K562 (cell line): Measurements from ENCODE around the gene ERGIC1. TPM values are rescaled to one million over a fixed set of nuclear protein-coding genes. Genes with fewer than 3 reads are reported as not detected.
A peak's percentile ranks its signal among the peaks of the same experiment; 100 is the strongest.

ENCODE experiments used
- ATAC-seq: fragments of 200-7000 bp; cut with Tn5 transposase; 3 replicates; pipeline ENCODE4 v1.9.1; 2020; ENCODE audit warnings: moderate library complexity
- BruUV-seq: library from RNA; stranded (reverse); fragments of 400-500 nt; replicated peaks from 2 replicates; lab custom pipeline; 2021; lab: Mats Ljungman, UMichigan
- CTCF ChIA-PET: fragments of 300-600 bp; formaldehyde crosslinking; extraction: SDS; loops from one replicate; lab custom pipeline; 2021; ENCODE audit warnings: low intra/inter-chr PET ratio; lab: Yijun Ruan, JAX
- POLR2A ChIA-PET: fragments of 300-600, 350-650 bp; sonication (Branson Sonifier 250); formaldehyde crosslinking; extraction: SDS; loops from one replicate; lab custom pipeline; 2021; ENCODE audit warnings: antibody characterized with exemption, inconsistent platforms; lab: Yijun Ruan, JAX
- DNase-seq, 4 experiments: peaks; one replicate each; pipeline versions ENCODE4 v3.0.0 to v3.0.0-alpha.2; 2011 to 2018; ENCODE audit warnings: low spot score in 3 of 4, mixed read lengths in 3 of 4; ENCODE audit errors: extremely low read depth in 1 of 4
- FAIRE-seq: peaks from 2 replicates; lab custom pipeline; 2011; peaks lifted over from hg19 to GRCh38; lab: Jason Lieb, UNC
- H2AFZ ChIP-seq: 2 replicates; pipeline ENCODE4 v1.6.0; 2011; ENCODE audit warnings: low read depth, low read length, control low read depth, inconsistent platforms
- H3K27ac ChIP-seq: fragments of 200-600 bp; 3 replicates; pipeline ENCODE4 v1.8.0; 2011; ENCODE audit warnings: low read depth, mild to moderate bottlenecking, control low read depth, inconsistent platforms, low read length, moderate library complexity, mixed read lengths; ENCODE audit errors: extremely low read depth
- H3K27me3 ChIP-seq, 2 experiments: fragments of 300-600 bp in 1 of 2; 2 replicates in 1 of 2; 3 replicates in 1 of 2; pipeline versions ENCODE4 v1.6.0 to v1.8.0; 2011; ENCODE audit warnings: inconsistent platforms in 2 of 2, low read length in 2 of 2, mild to moderate bottlenecking in 1 of 2, mixed read lengths in 1 of 2, moderate library complexity in 1 of 2; ENCODE audit not compliant: control insufficient read depth in 2 of 2, insufficient read depth in 2 of 2
- H3K36me3 ChIP-seq: fragments of 300-600 bp; 3 replicates; pipeline ENCODE4 v1.8.0; 2011; ENCODE audit warnings: mild to moderate bottlenecking, low read length, inconsistent platforms; ENCODE audit not compliant: control insufficient read depth, insufficient read depth
- H3K4me1 ChIP-seq, 2 experiments: fragments of 200-600 bp in 1 of 2; replicated peaks in 1 of 2; 2 replicates in 1 of 2; 3 replicates in 1 of 2; pipeline versions ENCODE4 v1.5.1 to v1.8.0; 2011; ENCODE audit warnings: inconsistent platforms in 2 of 2, low read length in 2 of 2, mild to moderate bottlenecking in 1 of 2, mixed read lengths in 1 of 2, moderate library complexity in 1 of 2; ENCODE audit not compliant: control insufficient read depth in 2 of 2, insufficient read depth in 2 of 2
- H3K4me2 ChIP-seq: 2 replicates; pipeline ENCODE4 v1.6.1; 2011; ENCODE audit warnings: low read length, control low read depth, inconsistent platforms, mixed read lengths; ENCODE audit not compliant: insufficient read depth
- H3K4me3 ChIP-seq: fragments of 200-600 bp; sonication (generic), shearing (Covaris generic); 2 replicates; pipeline ENCODE4 v1.5.1; 2016; ENCODE audit warnings: control low read depth, inconsistent platforms
- H3K79me2 ChIP-seq: fragments of 200-600 bp; 3 replicates; pipeline ENCODE4 v1.8.0; 2011; ENCODE audit warnings: low read length, inconsistent platforms; ENCODE audit not compliant: control insufficient read depth, insufficient read depth
- H3K9ac ChIP-seq, 2 experiments: 2 replicates each; pipeline versions ENCODE4 v1.6.0 to v1.6.1; 2011; ENCODE audit warnings: low read depth in 2 of 2, low read length in 2 of 2, control low read depth in 1 of 2, inconsistent platforms in 1 of 2, mild to moderate bottlenecking in 1 of 2, mixed read lengths in 1 of 2; ENCODE audit not compliant: insufficient read depth in 1 of 2
- H3K9me1 ChIP-seq: one replicate; pipeline ENCODE4 v1.6.0; 2011; ENCODE audit warnings: inconsistent platforms, mild to moderate bottlenecking, low read length, moderate library complexity; ENCODE audit not compliant: control insufficient read depth, insufficient read depth
- H3K9me3 ChIP-seq: replicated peaks from 2 replicates; pipeline ENCODE4 v1.5.1; 2011; ENCODE audit warnings: low read depth, low read length, inconsistent platforms; ENCODE audit not compliant: control insufficient read depth, insufficient read depth
- H4K20me1 ChIP-seq: replicated peaks from 2 replicates; pipeline ENCODE4 v1.6.1; 2011; ENCODE audit warnings: low read length, inconsistent platforms, mixed read lengths; ENCODE audit not compliant: control insufficient read depth, insufficient read depth
- DACH1 ChIP-seq: fragments of 450-650 bp; IDR thresholded peaks from 2 replicates; pipeline ENCODE4 v1.6.1; 2018; ENCODE audit not compliant: partially characterized antibody
- GTF2A2 ChIP-seq: IDR thresholded peaks from 2 replicates; pipeline ENCODE4 v1.6.1; 2016; ENCODE audit warnings: mild to moderate bottlenecking, missing genetic modification characterization, missing compliant biosample characterization
- HDAC1 ChIP-seq, 2 experiments: fragments of 450-650 bp; IDR thresholded peaks; 2 replicates each; pipeline ENCODE4 v1.6.1; 2016 to 2017; ENCODE audit warnings: inconsistent platforms in 1 of 2, mild to moderate bottlenecking in 1 of 2, moderate library complexity in 1 of 2
- KHSRP ChIP-seq: fragments of 450-650 bp; IDR thresholded peaks from 2 replicates; pipeline ENCODE4 v1.6.1; 2017
- MECOM ChIP-seq: fragments of 250-450 bp; sonication (Bioruptor Pico); IDR thresholded peaks from 2 replicates; pipeline ENCODE4 v1.8.0; 2022; ENCODE audit warnings: inconsistent platforms
- ZNF239 ChIP-seq: fragments of 250-450 bp; sonication (Bioruptor Pico); IDR thresholded peaks from 2 replicates; pipeline ENCODE4 v1.4.0; 2020; ENCODE audit warnings: mild to moderate bottlenecking
- ZNF41 ChIP-seq: fragments of 250-450 bp; sonication (Bioruptor Pico); conservative IDR thresholded peaks from 2 replicates; pipeline ENCODE4 v1.4.0; 2020; ENCODE audit warnings: mild to moderate bottlenecking
- WGBS: fragments of 100-300 bp; shearing (Covaris generic); methylation state at CpG from one replicate; pipeline ENCODE4 v1.1.6; 2016; ENCODE audit warnings: low coverage, mixed read lengths; ENCODE audit not compliant: insufficient coverage; ENCODE audit errors: missing lambda C conversion rate; 5-methylcytosine and 5-hydroxymethylcytosine counted together
- in situ Hi-C: fragments of 300-500 bp; cut with MboI; formaldehyde crosslinking; loops from 4 replicates; pipeline ENCODE4 v1.15.0; 2018; ENCODE audit warnings: inconsistent platforms, mixed read lengths
- intact Hi-C: fragments of 100-400 bp; cut with micrococcal nuclease; formaldehyde crosslinking; loops from 2 replicates; pipeline ENCODE4 v1.14.2; 2022
- polyA plus RNA-seq, 8 experiments: library from polyadenylated mRNA; depleted of rRNA in 4 of 8; stranded (reverse) in 5 of 8; unstranded in 3 of 8; fragments of >200 nt; fragmentation: Nextera tagmentation in 2 of 8; fragmentation: Illumina TruSeq in 1 of 8; extraction: Ambion mirVana in 2 of 8; extraction: Trizol in 1 of 8; gene quantifications; 2 replicates each; pipeline versions ENCODE4 v1.2.1 to v1.2.3, GENCODE V29; 2011 to 2014; ENCODE audit warnings: inconsistent platforms in 1 of 8, missing spikeins in 1 of 8
- total RNA-seq, 7 experiments: library from RNA; depleted of rRNA in 6 of 7; stranded (reverse); fragments of >200 nt in 6 of 7; fragmentation: Illumina TruSeq in 2 of 7; extraction: Trizol in 2 of 7; gene quantifications; 2 replicates each; pipeline versions ENCODE4 v1.2.1 to v1.2.3, GENCODE V29; 2011 to 2021; ENCODE audit warnings: low replicate concordance in 1 of 7
- TF ChIP-seq, protein P1 (sequence below): fragments of 250-450 bp; sonication (Bioruptor Pico); IDR thresholded peaks from 2 replicates; pipeline ENCODE4 v1.4.0; 2020
- TF ChIP-seq, protein P2 (sequence below): IDR thresholded peaks from 3 replicates; pipeline ENCODE4 v1.6.1; 2011; ENCODE audit warnings: borderline replicate concordance, mild to moderate bottlenecking; ENCODE audit not compliant: insufficient read length, insufficient read depth
- TF ChIP-seq, protein P3 (sequence below): sonication (generic); formaldehyde crosslinking; IDR thresholded peaks from 2 replicates; pipeline ENCODE4 v1.8.1; 2023; ENCODE audit warnings: mild to moderate bottlenecking, missing genetic modification reagents, moderate library complexity

The ERGIC1 gene
- total and polyA plus RNA-seq, 9 of the 15 experiments (the other 6 are each of a cell fraction or from before 2014, with no cell fraction given) = 5.5 to 68.4 (median 36.4) TPM

DNA sequence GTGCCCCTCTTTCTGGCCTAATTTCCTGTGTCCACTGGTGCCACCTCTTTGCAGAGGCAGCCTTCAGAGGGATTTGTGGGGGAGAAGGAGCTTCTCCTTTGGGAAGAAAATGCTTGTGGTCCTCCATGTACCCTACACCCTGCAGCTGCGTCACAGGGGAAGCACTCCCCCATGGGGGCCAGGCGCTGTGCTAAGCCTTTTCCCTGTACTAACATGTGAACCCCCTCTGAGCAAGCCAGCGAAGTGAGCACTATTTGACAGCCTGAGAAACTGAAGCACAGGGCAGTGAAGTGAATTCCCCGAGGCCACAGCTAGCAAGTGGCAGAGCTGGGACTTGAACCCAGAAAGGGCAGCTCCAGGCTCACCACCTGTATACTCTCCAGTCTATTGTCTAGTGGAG lies 32.3 kb downstream of the ERGIC1 start:
- TF ChIP-seq KHSRP (no peak), GTF2A2 (tag) (no peak), DACH1 (no peak), ZNF41 (CRISPR knock-in tag) (no peak), ZNF239 (no peak), HDAC1 (IDR thresholded peaks at IDR 0.05) (no peak), MECOM (no peak)
- TF ChIP-seq, protein P1, sequence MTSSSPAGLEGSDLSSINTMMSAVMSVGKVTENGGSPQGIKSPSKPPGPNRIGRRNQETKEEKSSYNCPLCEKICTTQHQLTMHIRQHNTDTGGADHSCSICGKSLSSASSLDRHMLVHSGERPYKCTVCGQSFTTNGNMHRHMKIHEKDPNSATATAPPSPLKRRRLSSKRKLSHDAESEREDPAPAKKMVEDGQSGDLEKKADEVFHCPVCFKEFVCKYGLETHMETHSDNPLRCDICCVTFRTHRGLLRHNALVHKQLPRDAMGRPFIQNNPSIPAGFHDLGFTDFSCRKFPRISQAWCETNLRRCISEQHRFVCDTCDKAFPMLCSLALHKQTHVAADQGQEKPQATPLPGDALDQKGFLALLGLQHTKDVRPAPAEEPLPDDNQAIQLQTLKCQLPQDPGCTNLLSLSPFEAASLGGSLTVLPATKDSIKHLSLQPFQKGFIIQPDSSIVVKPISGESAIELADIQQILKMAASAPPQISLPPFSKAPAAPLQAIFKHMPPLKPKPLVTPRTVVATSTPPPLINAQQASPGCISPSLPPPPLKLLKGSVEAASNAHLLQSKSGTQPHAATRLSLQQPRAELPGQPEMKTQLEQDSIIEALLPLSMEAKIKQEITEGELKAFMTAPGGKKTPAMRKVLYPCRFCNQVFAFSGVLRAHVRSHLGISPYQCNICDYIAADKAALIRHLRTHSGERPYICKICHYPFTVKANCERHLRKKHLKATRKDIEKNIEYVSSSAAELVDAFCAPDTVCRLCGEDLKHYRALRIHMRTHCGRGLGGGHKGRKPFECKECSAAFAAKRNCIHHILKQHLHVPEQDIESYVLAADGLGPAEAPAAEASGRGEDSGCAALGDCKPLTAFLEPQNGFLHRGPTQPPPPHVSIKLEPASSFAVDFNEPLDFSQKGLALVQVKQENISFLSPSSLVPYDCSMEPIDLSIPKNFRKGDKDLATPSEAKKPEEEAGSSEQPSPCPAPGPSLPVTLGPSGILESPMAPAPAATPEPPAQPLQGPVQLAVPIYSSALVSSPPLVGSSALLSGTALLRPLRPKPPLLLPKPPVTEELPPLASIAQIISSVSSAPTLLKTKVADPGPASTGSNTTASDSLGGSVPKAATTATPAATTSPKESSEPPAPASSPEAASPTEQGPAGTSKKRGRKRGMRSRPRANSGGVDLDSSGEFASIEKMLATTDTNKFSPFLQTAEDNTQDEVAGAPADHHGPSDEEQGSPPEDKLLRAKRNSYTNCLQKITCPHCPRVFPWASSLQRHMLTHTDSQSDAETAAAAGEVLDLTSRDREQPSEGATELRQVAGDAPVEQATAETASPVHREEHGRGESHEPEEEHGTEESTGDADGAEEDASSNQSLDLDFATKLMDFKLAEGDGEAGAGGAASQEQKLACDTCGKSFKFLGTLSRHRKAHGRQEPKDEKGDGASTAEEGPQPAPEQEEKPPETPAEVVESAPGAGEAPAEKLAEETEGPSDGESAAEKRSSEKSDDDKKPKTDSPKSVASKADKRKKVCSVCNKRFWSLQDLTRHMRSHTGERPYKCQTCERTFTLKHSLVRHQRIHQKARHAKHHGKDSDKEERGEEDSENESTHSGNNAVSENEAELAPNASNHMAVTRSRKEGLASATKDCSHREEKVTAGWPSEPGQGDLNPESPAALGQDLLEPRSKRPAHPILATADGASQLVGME = no peak
- TF ChIP-seq, protein P2, sequence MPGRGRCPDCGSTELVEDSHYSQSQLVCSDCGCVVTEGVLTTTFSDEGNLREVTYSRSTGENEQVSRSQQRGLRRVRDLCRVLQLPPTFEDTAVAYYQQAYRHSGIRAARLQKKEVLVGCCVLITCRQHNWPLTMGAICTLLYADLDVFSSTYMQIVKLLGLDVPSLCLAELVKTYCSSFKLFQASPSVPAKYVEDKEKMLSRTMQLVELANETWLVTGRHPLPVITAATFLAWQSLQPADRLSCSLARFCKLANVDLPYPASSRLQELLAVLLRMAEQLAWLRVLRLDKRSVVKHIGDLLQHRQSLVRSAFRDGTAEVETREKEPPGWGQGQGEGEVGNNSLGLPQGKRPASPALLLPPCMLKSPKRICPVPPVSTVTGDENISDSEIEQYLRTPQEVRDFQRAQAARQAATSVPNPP = no peak
- TF ChIP-seq, protein P3, sequence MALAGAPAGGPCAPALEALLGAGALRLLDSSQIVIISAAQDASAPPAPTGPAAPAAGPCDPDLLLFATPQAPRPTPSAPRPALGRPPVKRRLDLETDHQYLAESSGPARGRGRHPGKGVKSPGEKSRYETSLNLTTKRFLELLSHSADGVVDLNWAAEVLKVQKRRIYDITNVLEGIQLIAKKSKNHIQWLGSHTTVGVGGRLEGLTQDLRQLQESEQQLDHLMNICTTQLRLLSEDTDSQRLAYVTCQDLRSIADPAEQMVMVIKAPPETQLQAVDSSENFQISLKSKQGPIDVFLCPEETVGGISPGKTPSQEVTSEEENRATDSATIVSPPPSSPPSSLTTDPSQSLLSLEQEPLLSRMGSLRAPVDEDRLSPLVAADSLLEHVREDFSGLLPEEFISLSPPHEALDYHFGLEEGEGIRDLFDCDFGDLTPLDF (CRISPR knock-in tag) = no peak
- FAIRE-seq (no peak), DNase-seq (no peak), ATAC-seq (no peak)
- Histone ChIP-seq H3K27me3 (no peaks in the 10 kb centered on the region; a peak in 1 of 5 replicates), H3K9me1 (no peaks in the 10 kb centered on the region), H3K4me3 (no peak overlapping the region), H3K9ac (peak overlapping the region in 1 of 2 experiments; percentile 41; a peak in 1 of 4 replicates), H3K79me2 (no peaks in the 10 kb centered on the region), H3K4me1 (peaks cover 15 to 17% of the 10 kb centered on the region in 2 experiments; a peak in 4 of 5 replicates), H3K9me3 (no peaks in the 10 kb centered on the region), H3K27ac (no peak overlapping the region), H3K4me2 (no peak overlapping the region), H3K36me3 (no peaks in the 10 kb centered on the region), H4K20me1 (peaks cover 18% of the 10 kb centered on the region), H2AFZ (no peak overlapping the region)
- intact Hi-C loops (no loop called here), in situ Hi-C loops (no loop called here)
- POLR2A ChIA-PET = no interaction called here
- no TSS peak for BruUV-seq
- 60% methylated on average over 4 of the region's 4 CpGs for WGBS
- CTCF ChIA-PET = no interaction called here
